HG03521 (cell line): ENCODE data around the gene THRA.

Experiments
- ATAC-seq: cut with Tn5 transposase; IDR thresholded peaks from one replicate; pipeline ENCODE4 v1.9.1; 2021; ENCODE audit warnings: mild to moderate bottlenecking, moderate library complexity; ENCODE audit not compliant: unreplicated experiment

THRA gene

GRCh38 chr17:40025991-40026815, 36.6 kb upstream of the THRA start:
- ATAC-seq: no peak

GRCh38 chr17:40026816-40027613, 35.8 kb upstream of the THRA start:
- ATAC-seq: no peak

GRCh38 chr17:40027614-40028012, 35.2 kb upstream of the THRA start:
- ATAC-seq: no peak

GRCh38 chr17:40028595-40028994, 34.2 kb upstream of the THRA start:
- no peak for ATAC-seq

- no peak for ATAC-seq
These were observed 31.1 kb upstream of the THRA start for GRCh38 chr17:40031706-40032105.

- ATAC-seq: no peak
These were observed 30.1 kb upstream of the THRA start for GRCh38 chr17:40032322-40033320.

- ATAC-seq: no peak
These were observed 29.4 kb upstream of the THRA start for GRCh38 chr17:40033339-40033738.

- no peak for ATAC-seq
These were observed 28.2 kb upstream of the THRA start for GRCh38 chr17:40034426-40035161.

GRCh38 chr17:40035162-40035559, 27.6 kb upstream of the THRA start:
- ATAC-seq: no peak

- no peak for ATAC-seq
These were observed 23.8 kb upstream of the THRA start for GRCh38 chr17:40038882-40039513.

- no peak for ATAC-seq
These were observed 21.6 kb upstream of the THRA start for GRCh38 chr17:40041196-40041595.

GRCh38 chr17:40056379-40057015, 6.3 kb upstream of the THRA start:
- no peak for ATAC-seq

GRCh38 chr17:40058186-40058784, 4.5 kb upstream of the THRA start:
- no peak for ATAC-seq

GRCh38 chr17:40058865-40059264, 3.9 kb upstream of the THRA start:
- no peak for ATAC-seq

GRCh38 chr17:40059729-40060475, 2.9 kb upstream of the THRA start:
- ATAC-seq: no peak

GRCh38 chr17:40060887-40061608, 1.7 kb upstream of the THRA start:
- ATAC-seq: no peak

GRCh38 chr17:40061609-40062038, 1.1 kb upstream of the THRA start:
- ATAC-seq: no peak
